SK-N-SH treated with all-trans-retinoic acid at 6 μM for 48 hours (cell line): ENCODE data around the gene VPS51.

Source experiments
- ATAC-seq: fragments of 200-7000 bp; cut with Tn5 transposase; 3 replicates; pipeline ENCODE4 v1.9.1; 2020; ENCODE audit warnings: mild to moderate bottlenecking, moderate library complexity
- BACH2 ChIP-seq: fragments of 250-450 bp; sonication (Bioruptor Pico); IDR thresholded peaks from 2 replicates; pipeline ENCODE4 v1.9.0; 2021; ENCODE audit warnings: mild to moderate bottlenecking, borderline replicate concordance
- CREB5 ChIP-seq: fragments of 250-450 bp; sonication (Bioruptor Pico); IDR thresholded peaks from 2 replicates; pipeline ENCODE4 v1.5.1; 2020; ENCODE audit warnings: low read depth, mild to moderate bottlenecking, moderate library complexity
- CSDC2 ChIP-seq: fragments of 250-450 bp; sonication (Bioruptor Pico); IDR thresholded peaks from 2 replicates; pipeline ENCODE4 v1.5.0; 2020; ENCODE audit warnings: mild to moderate bottlenecking, moderate library complexity
- ESRRG ChIP-seq: fragments of 250-450 bp; sonication (Bioruptor Pico); IDR thresholded peaks from 2 replicates; pipeline ENCODE4 v1.6.1; 2021; ENCODE audit warnings: mild to moderate bottlenecking
- GLIS3 ChIP-seq: fragments of 250-450 bp; sonication (Bioruptor Pico); IDR thresholded peaks from 2 replicates; pipeline ENCODE4 v1.5.0; 2020; ENCODE audit warnings: mild to moderate bottlenecking, moderate library complexity
- ISL1 ChIP-seq: fragments of 250-450 bp; sonication (Bioruptor Pico); IDR thresholded peaks from 2 replicates; pipeline ENCODE4 v2.1.2; 2022; ENCODE audit warnings: mild to moderate bottlenecking, moderate library complexity
- OSR1 ChIP-seq: fragments of 250-450 bp; sonication (Bioruptor Pico); IDR thresholded peaks from 2 replicates; pipeline ENCODE4 v1.8.0; 2022; ENCODE audit warnings: moderate library complexity, mild to moderate bottlenecking, inconsistent platforms
- PPARA ChIP-seq: fragments of 250-450 bp; sonication (Bioruptor Pico); IDR thresholded peaks from 2 replicates; pipeline ENCODE4 v1.5.0; 2020; ENCODE audit warnings: mild to moderate bottlenecking, borderline replicate concordance
- RARB ChIP-seq: fragments of 250-450 bp; sonication (Bioruptor Pico); IDR thresholded peaks from 2 replicates; pipeline ENCODE4 v1.8.0; 2021; ENCODE audit warnings: mild to moderate bottlenecking, moderate library complexity
- SNAI2 ChIP-seq: fragments of 250-450 bp; sonication (Bioruptor Pico); IDR thresholded peaks from 2 replicates; pipeline ENCODE4 v1.5.0; 2020; ENCODE audit warnings: mild to moderate bottlenecking, moderate library complexity
- TCF4 ChIP-seq: fragments of 250-450 bp; sonication (Bioruptor Pico); IDR thresholded peaks from 2 replicates; pipeline ENCODE4 v1.8.0; 2021; ENCODE audit warnings: mild to moderate bottlenecking, moderate library complexity, borderline replicate concordance
- TOX ChIP-seq: fragments of 250-450 bp; sonication (Bioruptor Pico); IDR thresholded peaks from 2 replicates; pipeline ENCODE4 v1.8.0; 2021; ENCODE audit warnings: mild to moderate bottlenecking, moderate library complexity, borderline replicate concordance
- ZC3H10 ChIP-seq: fragments of 250-450 bp; sonication (Bioruptor Pico); IDR thresholded peaks from 2 replicates; pipeline ENCODE4 v1.5.1; 2021; ENCODE audit warnings: mild to moderate bottlenecking, moderate library complexity
- ZFP3 ChIP-seq: fragments of 250-450 bp; sonication (Bioruptor Pico); IDR thresholded peaks from 2 replicates; pipeline ENCODE4 v1.5.0; 2020; ENCODE audit warnings: mild to moderate bottlenecking, moderate library complexity
- ZNF565 ChIP-seq: fragments of 450-650 bp; formaldehyde crosslinking; conservative IDR thresholded peaks from 2 replicates; pipeline ENCODE4 v1.5.0; 2020; ENCODE audit warnings: low read depth, mild to moderate bottlenecking, moderate library complexity
- ZNF70 ChIP-seq: fragments of 450-650 bp; formaldehyde crosslinking; IDR thresholded peaks from 2 replicates; pipeline ENCODE4 v1.5.0; 2020; ENCODE audit warnings: mild to moderate bottlenecking, moderate library complexity
- ZNF8 ChIP-seq: fragments of 450-650 bp; formaldehyde crosslinking; IDR thresholded peaks from 2 replicates; pipeline ENCODE4 v1.5.0; 2020; ENCODE audit warnings: mild to moderate bottlenecking, moderate library complexity
- TF ChIP-seq, protein P1 (sequence below): fragments of 250-450 bp; sonication (Bioruptor Pico); IDR thresholded peaks from 2 replicates; pipeline ENCODE4 v1.8.0; 2020; ENCODE audit warnings: mild to moderate bottlenecking, moderate library complexity, borderline replicate concordance
- TF ChIP-seq, protein P2 (sequence below): fragments of 250-450 bp; sonication (Bioruptor Pico); IDR thresholded peaks from 2 replicates; pipeline ENCODE4 v1.5.0; 2020; ENCODE audit warnings: mild to moderate bottlenecking, moderate library complexity
- TF ChIP-seq, protein P3 (sequence below): fragments of 250-450 bp; sonication (Bioruptor Pico); IDR thresholded peaks from 2 replicates; pipeline ENCODE4 v1.5.1; 2021; ENCODE audit warnings: mild to moderate bottlenecking, moderate library complexity

VPS51 gene

DNA sequence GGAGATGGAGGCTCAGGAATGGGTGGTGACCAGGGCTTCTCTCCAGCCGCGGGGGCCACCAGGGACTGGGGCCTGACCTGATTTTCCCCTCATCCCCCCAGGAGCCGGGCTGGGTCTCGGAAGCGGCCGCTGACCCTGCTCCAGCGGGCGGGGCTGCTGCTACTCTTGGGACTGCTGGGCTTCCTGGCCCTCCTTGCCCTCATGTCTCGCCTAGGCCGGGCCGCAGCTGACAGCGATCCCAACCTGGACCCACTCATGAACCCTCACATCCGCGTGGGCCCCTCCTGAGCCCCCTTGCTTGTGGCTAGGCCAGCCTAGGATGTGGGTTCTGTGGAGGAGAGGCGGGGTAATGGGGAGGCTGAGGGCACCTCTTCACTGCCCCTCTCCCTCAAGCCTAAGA lies 8.2 kb upstream of the VPS51 start:
- TF ChIP-seq ESRRG (CRISPR knock-in tag) (no peak), OSR1 (CRISPR knock-in tag) (no peak), CREB5 (no peak), SNAI2 (CRISPR knock-in tag) (no peak), ZC3H10 (CRISPR knock-in tag) (no peak), CSDC2 (CRISPR knock-in tag) (no peak), TOX (no peak), ZNF8 (CRISPR knock-in tag) (no peak), PPARA (no peak), BACH2 (CRISPR knock-in tag) (no peak), RARB (CRISPR knock-in tag) (no peak), ISL1 (CRISPR knock-in tag) (no peak), GLIS3 (CRISPR knock-in tag) (no peak), ZNF565 (CRISPR knock-in tag) (no peak), ZNF70 (CRISPR knock-in tag) (no peak), ZFP3 (no peak)
- TF ChIP-seq, protein P1, sequence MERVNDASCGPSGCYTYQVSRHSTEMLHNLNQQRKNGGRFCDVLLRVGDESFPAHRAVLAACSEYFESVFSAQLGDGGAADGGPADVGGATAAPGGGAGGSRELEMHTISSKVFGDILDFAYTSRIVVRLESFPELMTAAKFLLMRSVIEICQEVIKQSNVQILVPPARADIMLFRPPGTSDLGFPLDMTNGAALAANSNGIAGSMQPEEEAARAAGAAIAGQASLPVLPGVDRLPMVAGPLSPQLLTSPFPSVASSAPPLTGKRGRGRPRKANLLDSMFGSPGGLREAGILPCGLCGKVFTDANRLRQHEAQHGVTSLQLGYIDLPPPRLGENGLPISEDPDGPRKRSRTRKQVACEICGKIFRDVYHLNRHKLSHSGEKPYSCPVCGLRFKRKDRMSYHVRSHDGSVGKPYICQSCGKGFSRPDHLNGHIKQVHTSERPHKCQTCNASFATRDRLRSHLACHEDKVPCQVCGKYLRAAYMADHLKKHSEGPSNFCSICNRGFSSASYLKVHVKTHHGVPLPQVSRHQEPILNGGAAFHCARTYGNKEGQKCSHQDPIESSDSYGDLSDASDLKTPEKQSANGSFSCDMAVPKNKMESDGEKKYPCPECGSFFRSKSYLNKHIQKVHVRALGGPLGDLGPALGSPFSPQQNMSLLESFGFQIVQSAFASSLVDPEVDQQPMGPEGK (CRISPR knock-in tag), result no peak
- TF ChIP-seq, protein P2, sequence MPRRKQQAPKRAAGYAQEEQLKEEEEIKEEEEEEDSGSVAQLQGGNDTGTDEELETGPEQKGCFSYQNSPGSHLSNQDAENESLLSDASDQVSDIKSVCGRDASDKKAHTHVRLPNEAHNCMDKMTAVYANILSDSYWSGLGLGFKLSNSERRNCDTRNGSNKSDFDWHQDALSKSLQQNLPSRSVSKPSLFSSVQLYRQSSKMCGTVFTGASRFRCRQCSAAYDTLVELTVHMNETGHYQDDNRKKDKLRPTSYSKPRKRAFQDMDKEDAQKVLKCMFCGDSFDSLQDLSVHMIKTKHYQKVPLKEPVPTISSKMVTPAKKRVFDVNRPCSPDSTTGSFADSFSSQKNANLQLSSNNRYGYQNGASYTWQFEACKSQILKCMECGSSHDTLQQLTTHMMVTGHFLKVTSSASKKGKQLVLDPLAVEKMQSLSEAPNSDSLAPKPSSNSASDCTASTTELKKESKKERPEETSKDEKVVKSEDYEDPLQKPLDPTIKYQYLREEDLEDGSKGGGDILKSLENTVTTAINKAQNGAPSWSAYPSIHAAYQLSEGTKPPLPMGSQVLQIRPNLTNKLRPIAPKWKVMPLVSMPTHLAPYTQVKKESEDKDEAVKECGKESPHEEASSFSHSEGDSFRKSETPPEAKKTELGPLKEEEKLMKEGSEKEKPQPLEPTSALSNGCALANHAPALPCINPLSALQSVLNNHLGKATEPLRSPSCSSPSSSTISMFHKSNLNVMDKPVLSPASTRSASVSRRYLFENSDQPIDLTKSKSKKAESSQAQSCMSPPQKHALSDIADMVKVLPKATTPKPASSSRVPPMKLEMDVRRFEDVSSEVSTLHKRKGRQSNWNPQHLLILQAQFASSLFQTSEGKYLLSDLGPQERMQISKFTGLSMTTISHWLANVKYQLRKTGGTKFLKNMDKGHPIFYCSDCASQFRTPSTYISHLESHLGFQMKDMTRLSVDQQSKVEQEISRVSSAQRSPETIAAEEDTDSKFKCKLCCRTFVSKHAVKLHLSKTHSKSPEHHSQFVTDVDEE, result no peak
- TF ChIP-seq, protein P3, sequence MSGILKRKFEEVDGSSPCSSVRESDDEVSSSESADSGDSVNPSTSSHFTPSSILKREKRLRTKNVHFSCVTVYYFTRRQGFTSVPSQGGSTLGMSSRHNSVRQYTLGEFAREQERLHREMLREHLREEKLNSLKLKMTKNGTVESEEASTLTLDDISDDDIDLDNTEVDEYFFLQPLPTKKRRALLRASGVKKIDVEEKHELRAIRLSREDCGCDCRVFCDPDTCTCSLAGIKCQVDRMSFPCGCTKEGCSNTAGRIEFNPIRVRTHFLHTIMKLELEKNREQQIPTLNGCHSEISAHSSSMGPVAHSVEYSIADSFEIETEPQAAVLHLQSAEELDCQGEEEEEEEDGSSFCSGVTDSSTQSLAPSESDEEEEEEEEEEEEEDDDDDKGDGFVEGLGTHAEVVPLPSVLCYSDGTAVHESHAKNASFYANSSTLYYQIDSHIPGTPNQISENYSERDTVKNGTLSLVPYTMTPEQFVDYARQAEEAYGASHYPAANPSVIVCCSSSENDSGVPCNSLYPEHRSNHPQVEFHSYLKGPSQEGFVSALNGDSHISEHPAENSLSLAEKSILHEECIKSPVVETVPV (CRISPR knock-in tag), result no peak
- TF ChIP-seq, all 23 proteins: peak for 0
- ATAC-seq, result no peak

DNA sequence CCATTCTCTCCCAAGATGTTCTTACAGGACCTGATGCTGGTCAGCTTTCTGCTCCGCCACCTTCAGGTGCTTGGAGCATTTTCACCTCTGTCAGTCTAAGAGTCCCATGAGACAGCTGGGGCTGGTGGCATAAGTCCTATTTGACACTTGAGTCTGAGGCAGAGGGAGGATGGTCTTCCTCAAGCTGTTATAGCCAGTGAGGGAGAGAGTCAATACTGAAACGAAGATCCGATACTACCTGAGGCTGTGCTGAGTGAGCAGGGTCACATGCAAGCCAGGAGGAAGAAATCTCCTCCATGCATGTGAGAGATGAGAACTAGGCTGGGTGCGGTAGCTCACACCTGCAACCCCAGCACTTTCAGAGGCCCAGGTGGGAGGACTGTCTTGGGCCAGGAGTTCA lies 6.4 kb upstream of the VPS51 start:
- TF ChIP-seq BACH2 (CRISPR knock-in tag) (no peak), ZC3H10 (CRISPR knock-in tag) (no peak), ZNF565 (CRISPR knock-in tag) (no peak), ZNF70 (CRISPR knock-in tag) (no peak), ESRRG (CRISPR knock-in tag) (no peak), CREB5 (no peak), TCF4 (no peak)
- ATAC-seq, result no peak

DNA sequence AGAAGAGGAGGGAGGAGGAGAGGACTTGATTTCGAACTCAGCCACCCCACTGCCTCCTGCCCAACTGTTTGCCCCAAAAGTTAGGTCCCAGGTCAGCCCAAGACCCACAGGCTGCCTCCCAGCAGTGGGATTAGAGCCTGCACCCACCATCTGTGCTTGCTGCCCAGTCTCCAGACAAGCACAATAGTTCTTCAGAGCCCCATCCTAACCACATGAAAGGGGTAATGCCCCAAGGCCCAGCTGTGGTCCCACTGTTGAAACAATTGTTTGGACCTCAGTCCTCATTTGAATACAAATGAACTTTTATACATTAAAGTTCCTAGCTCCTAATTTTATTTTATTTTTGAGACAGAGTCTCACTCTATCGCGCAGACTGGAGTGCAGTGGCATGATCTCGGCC lies 5.4 kb upstream of the VPS51 start:
- TF ChIP-seq CREB5 (no peak), PPARA (no peak), ESRRG (CRISPR knock-in tag) (no peak), CSDC2 (CRISPR knock-in tag) (no peak), RARB (CRISPR knock-in tag) (no peak), ZFP3 (no peak), ISL1 (CRISPR knock-in tag) (no peak)

More for the DNA sequence above, 5.4 kb upstream of the VPS51 start:
- ATAC-seq, result no peak
